Neural cell (in vitro differentiated cells): ENCODE results near the gene NHSL1. TPM values are rescaled to one million over a fixed set of nuclear protein-coding genes. Genes with fewer than 3 reads are reported as not detected.

Experiments
- H2AFZ ChIP-seq: fragments of 200-600, 300-800 bp; sonication (generic), shearing (Covaris generic); 2 replicates; pipeline ENCODE4 v1.6.0; 2014; ENCODE audit warnings: low read depth, mild to moderate bottlenecking, antibody characterized with exemption, low read length, moderate library complexity
- H3F3A ChIP-seq: fragments of 200-600 bp; shearing (Covaris generic); 2 replicates; pipeline ENCODE4 v1.6.1; 2016; ENCODE audit warnings: mild to moderate bottlenecking, moderate library complexity, mixed read lengths, antibody characterized with exemption, low read length; ENCODE audit not compliant: insufficient read depth, poor library complexity, severe bottlenecking
- H3K27ac ChIP-seq: fragments of 200-600, 300-800 bp; sonication (generic), shearing (Covaris generic); 2 replicates; pipeline ENCODE4 v1.5.1; 2014; ENCODE audit warnings: mild to moderate bottlenecking, low read length, moderate library complexity
- H3K27me3 ChIP-seq: fragments of 300-800, 200-600 bp; sonication (generic), shearing (Covaris generic); 2 replicates; pipeline ENCODE4 v1.6.0; 2014; ENCODE audit warnings: mild to moderate bottlenecking, low read depth, low read length, moderate library complexity; ENCODE audit not compliant: insufficient read depth
- H3K36me3 ChIP-seq: fragments of 300-800, 200-600 bp; sonication (generic), shearing (Covaris generic); 2 replicates; pipeline ENCODE4 v1.5.1; 2014; ENCODE audit warnings: mild to moderate bottlenecking, antibody characterized with exemption, low read length, moderate library complexity; ENCODE audit not compliant: insufficient read depth
- H3K4me2 ChIP-seq: fragments of 300-800, 200-600 bp; sonication (generic), shearing (Covaris generic); 2 replicates; pipeline ENCODE4 v1.6.0; 2014; ENCODE audit warnings: mild to moderate bottlenecking, low read length
- H3K4me3 ChIP-seq: fragments of 300-800, 200-600 bp; sonication (generic), shearing (Covaris generic); 2 replicates; pipeline ENCODE4 v1.5.1; 2014; ENCODE audit warnings: mild to moderate bottlenecking, low read length, moderate library complexity
- H3K79me2 ChIP-seq: fragments of 200-600 bp; shearing (Covaris generic); replicated peaks from 2 replicates; pipeline ENCODE4 v1.6.0; 2014; ENCODE audit warnings: mild to moderate bottlenecking, low read length, moderate library complexity; ENCODE audit not compliant: insufficient read depth
- H3K9ac ChIP-seq: fragments of 300-800, 200-600 bp; sonication (generic), shearing (Covaris generic); 2 replicates; pipeline ENCODE4 v1.6.1; 2016; ENCODE audit warnings: mild to moderate bottlenecking, low read length, mixed read lengths
- H3K9me2 ChIP-seq: fragments of 200-600 bp; shearing (Covaris generic); 2 replicates; pipeline ENCODE4 v1.6.1; 2016; ENCODE audit warnings: mild to moderate bottlenecking, low read length, mixed read lengths; ENCODE audit not compliant: insufficient read depth
- H3K9me3 ChIP-seq: fragments of 200-600, 300-800 bp; sonication (generic), shearing (Covaris generic); 2 replicates; pipeline ENCODE4 v1.6.1; 2016; ENCODE audit warnings: mild to moderate bottlenecking, mixed run types, low read length, moderate library complexity, mixed read lengths
- H4K20me1 ChIP-seq: fragments of 200-600 bp; shearing (Covaris generic); 2 replicates; pipeline ENCODE4 v1.6.1; 2016; ENCODE audit warnings: mild to moderate bottlenecking, mixed run types; ENCODE audit not compliant: insufficient read depth
- CTCF ChIP-seq: fragments of 450-650 bp; IDR thresholded peaks from 2 replicates; pipeline ENCODE4 v1.5.1; 2014; ENCODE audit warnings: antibody characterized with exemption, mild to moderate bottlenecking, moderate library complexity; ENCODE audit not compliant: poor library complexity, severe bottlenecking
- EP300 ChIP-seq: fragments of 450-650 bp; conservative IDR thresholded peaks from 2 replicates; pipeline ENCODE4 v1.6.1; 2014; ENCODE audit warnings: antibody characterized with exemption, mild to moderate bottlenecking, moderate library complexity; ENCODE audit not compliant: poor library complexity, severe bottlenecking
- EZH2 ChIP-seq: fragments of 200-600, 300-800 bp; shearing (Covaris generic), sonication (generic); IDR thresholded peaks from 2 replicates; pipeline ENCODE4 v1.6.1; 2014; ENCODE audit warnings: antibody characterized with exemption, low read length, borderline replicate concordance, mild to moderate bottlenecking; ENCODE audit not compliant: insufficient read depth, poor library complexity, severe bottlenecking
- MXI1 ChIP-seq: fragments of 450-650 bp; conservative IDR thresholded peaks from 2 replicates; pipeline ENCODE4 v1.6.1; 2014; ENCODE audit warnings: antibody characterized with exemption, mild to moderate bottlenecking; ENCODE audit not compliant: poor library complexity, severe bottlenecking
- POLR2AphosphoS5 ChIP-seq: IDR thresholded peaks from 2 replicates; pipeline ENCODE4 v1.6.1; 2012
- RAD21 ChIP-seq: fragments of 450-650 bp; conservative IDR thresholded peaks from 2 replicates; pipeline ENCODE4 v1.6.1; 2014; ENCODE audit warnings: antibody characterized with exemption, mild to moderate bottlenecking, moderate library complexity
- SMC3 ChIP-seq: fragments of 450-650 bp; conservative IDR thresholded peaks from 2 replicates; pipeline ENCODE4 v1.6.1; 2014; ENCODE audit warnings: antibody characterized with exemption, mild to moderate bottlenecking, moderate library complexity; ENCODE audit not compliant: poor library complexity
- TAF1 ChIP-seq: IDR thresholded peaks from 2 replicates; pipeline ENCODE4 v1.6.1; 2012; ENCODE audit warnings: low read depth
- polyA plus RNA-seq: library from polyadenylated mRNA; depleted of rRNA; stranded (reverse); fragments of >200 nt; gene quantifications from 2 replicates; pipeline ENCODE4 v1.2.3, GENCODE V29; 2014
- TF ChIP-seq, protein P1 (sequence below): IDR thresholded peaks from 2 replicates; pipeline ENCODE4 v1.6.1; 2012; ENCODE audit warnings: borderline replicate concordance

Gene NHSL1
- polyA plus RNA-seq, 1 donor from 2014 or later: 2.4 TPM

- Histone ChIP-seq H3K4me2 (no peak overlapping the region), H3K27ac (no peak overlapping the region), H3K27me3 (no peaks in the 10 kb centered on the region), H4K20me1 (no peaks in the 10 kb centered on the region), H3K9me2 (no peaks in the 10 kb centered on the region), H2AFZ (no peak overlapping the region), H3K79me2 (peaks cover 17% of the 10 kb centered on the region), H3F3A (no peaks in the 10 kb centered on the region), H3K4me3 (no peak overlapping the region), H3K9ac (no peak overlapping the region), H3K36me3 (no peaks in the 10 kb centered on the region), H3K9me3 (no peaks in the 10 kb centered on the region)
- no peak for TF ChIP-seq RAD21
- no peak for TF ChIP-seq TAF1
- no peak for TF ChIP-seq SMC3
- no peak for TF ChIP-seq POLR2AphosphoS5
- no peak for TF ChIP-seq CTCF
- no peak for TF ChIP-seq EP300
Observed at GRCh38 chr6:138491017-138491416, 8.3 kb downstream of the NHSL1 start.

DNA sequence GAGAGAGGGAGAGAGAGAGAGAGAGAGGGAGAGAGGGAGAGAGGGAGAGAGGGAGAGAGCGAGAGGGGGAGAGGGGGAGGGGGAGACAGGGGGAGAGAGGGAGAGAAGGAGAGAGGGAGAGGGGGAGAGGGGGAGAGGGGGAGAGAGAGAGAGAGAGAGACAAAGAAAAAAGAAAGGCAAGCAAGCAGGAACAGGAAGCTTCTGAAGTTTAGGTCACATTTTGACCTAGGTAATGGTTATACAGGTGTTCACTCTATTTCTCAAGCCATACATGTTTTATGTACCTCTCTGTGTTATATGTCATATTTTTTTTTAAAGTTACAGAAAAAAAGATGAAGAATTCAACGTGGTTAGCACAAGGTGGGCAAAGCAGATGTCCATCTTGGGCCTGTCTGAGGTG is 9.4 kb downstream of the NHSL1 start:
- H3K27me3 ChIP-seq: no peaks in the 10 kb centered on the region
- peaks cover 17% of the 10 kb centered on the region for H3K79me2 ChIP-seq
- no peaks in the 10 kb centered on the region for H3F3A ChIP-seq
- no peak overlapping the region for H2AFZ ChIP-seq
- H3K4me2 ChIP-seq: no peak overlapping the region
- H3K9me2 ChIP-seq: no peaks in the 10 kb centered on the region
- no peak overlapping the region for H3K27ac ChIP-seq
- H3K9me3 ChIP-seq: no peaks in the 10 kb centered on the region
- H3K9ac ChIP-seq: no peak overlapping the region
- H3K36me3 ChIP-seq: no peaks in the 10 kb centered on the region
- H3K4me3 ChIP-seq: no peak overlapping the region
- H4K20me1 ChIP-seq: no peaks in the 10 kb centered on the region
- TF ChIP-seq SMC3 (no peak), EZH2 (no peak), RAD21 (no peak), TAF1 (no peak), MXI1 (no peak)
- TF ChIP-seq, protein P1, sequence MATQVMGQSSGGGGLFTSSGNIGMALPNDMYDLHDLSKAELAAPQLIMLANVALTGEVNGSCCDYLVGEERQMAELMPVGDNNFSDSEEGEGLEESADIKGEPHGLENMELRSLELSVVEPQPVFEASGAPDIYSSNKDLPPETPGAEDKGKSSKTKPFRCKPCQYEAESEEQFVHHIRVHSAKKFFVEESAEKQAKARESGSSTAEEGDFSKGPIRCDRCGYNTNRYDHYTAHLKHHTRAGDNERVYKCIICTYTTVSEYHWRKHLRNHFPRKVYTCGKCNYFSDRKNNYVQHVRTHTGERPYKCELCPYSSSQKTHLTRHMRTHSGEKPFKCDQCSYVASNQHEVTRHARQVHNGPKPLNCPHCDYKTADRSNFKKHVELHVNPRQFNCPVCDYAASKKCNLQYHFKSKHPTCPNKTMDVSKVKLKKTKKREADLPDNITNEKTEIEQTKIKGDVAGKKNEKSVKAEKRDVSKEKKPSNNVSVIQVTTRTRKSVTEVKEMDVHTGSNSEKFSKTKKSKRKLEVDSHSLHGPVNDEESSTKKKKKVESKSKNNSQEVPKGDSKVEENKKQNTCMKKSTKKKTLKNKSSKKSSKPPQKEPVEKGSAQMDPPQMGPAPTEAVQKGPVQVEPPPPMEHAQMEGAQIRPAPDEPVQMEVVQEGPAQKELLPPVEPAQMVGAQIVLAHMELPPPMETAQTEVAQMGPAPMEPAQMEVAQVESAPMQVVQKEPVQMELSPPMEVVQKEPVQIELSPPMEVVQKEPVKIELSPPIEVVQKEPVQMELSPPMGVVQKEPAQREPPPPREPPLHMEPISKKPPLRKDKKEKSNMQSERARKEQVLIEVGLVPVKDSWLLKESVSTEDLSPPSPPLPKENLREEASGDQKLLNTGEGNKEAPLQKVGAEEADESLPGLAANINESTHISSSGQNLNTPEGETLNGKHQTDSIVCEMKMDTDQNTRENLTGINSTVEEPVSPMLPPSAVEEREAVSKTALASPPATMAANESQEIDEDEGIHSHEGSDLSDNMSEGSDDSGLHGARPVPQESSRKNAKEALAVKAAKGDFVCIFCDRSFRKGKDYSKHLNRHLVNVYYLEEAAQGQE: no peak

DNA sequence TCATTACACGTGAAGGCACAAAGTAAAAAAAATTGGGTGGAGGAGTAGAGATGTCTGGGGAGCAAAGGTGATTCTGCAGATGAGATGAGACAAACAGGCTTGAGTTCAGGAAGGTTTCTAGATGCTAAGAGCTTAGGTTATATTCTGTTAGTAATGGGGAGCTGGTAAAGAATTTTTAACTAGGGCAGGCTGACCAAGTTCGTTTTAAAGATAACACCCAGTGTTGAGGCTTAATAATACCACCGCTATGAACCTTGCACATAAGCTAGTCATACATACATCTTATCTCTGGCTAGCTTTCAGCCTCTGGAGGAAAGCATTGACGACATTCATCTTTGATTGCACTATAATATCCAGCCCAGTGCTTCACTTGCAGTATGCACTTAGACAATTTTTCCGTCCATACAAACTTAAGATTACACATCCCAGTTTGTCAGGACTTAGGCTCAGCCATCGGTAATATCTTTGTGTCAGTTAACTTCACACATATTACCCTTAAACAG is 12.1 kb downstream of the NHSL1 start:
- no peak overlapping the region for H3K27ac ChIP-seq
- H3K79me2 ChIP-seq: peaks cover 20% of the 10 kb centered on the region
- H3F3A ChIP-seq: no peaks in the 10 kb centered on the region
- H3K27me3 ChIP-seq: no peaks in the 10 kb centered on the region
- H2AFZ ChIP-seq: no peak overlapping the region
- H3K9me2 ChIP-seq: no peaks in the 10 kb centered on the region
- TF ChIP-seq MXI1 (no peak), TAF1 (no peak), SMC3 (no peak), EP300 (no peak), EZH2 (no peak), CTCF (no peak), POLR2AphosphoS5 (no peak), RAD21 (no peak)
- TF ChIP-seq, protein P1: no peak
- no peaks in the 10 kb centered on the region for H3K36me3 ChIP-seq
- H3K4me2 ChIP-seq: no peak overlapping the region
- no peaks in the 10 kb centered on the region for H3K9me3 ChIP-seq
- no peak overlapping the region for H3K4me3 ChIP-seq
- no peak overlapping the region for H3K9ac ChIP-seq
- no peaks in the 10 kb centered on the region for H4K20me1 ChIP-seq
